OCI-LY7 (cell line): ENCODE measurements around the gene NIT2. TPM values are rescaled to one million over a fixed set of nuclear protein-coding genes. Genes with fewer than 3 reads are reported as not detected.
A peak's percentile ranks its signal among the peaks of the same experiment; 100 is the strongest.

Experiments used
- BruUV-seq: library from RNA; stranded (reverse); fragments of 400-500 nt; replicated peaks from 2 replicates; lab custom pipeline; 2021; lab: Mats Ljungman, UMichigan
- CTCF ChIA-PET: fragments of 300-600 bp; sonication (Branson Sonifier 250); formaldehyde crosslinking; loops from one replicate; lab custom pipeline; 2022; ENCODE audit warnings: antibody characterized with exemption; ENCODE audit not compliant: unreplicated experiment; lab: Charles Lee
- POLR2A ChIA-PET: fragments of 300-600 bp; sonication (Branson Sonifier 250); formaldehyde crosslinking; loops from one replicate; lab custom pipeline; 2022; ENCODE audit warnings: antibody characterized with exemption; lab: Charles Lee
- DNase-seq: peaks from one replicate; pipeline ENCODE4 v3.0.0-alpha.2; 2015; ENCODE audit warnings: low spot score
- H2AFZ ChIP-seq: fragments of 200-600 bp; sonication (generic), shearing (Covaris generic); 2 replicates; pipeline ENCODE4 v1.6.1; 2014; ENCODE audit warnings: mild to moderate bottlenecking, antibody characterized with exemption, low read length, moderate library complexity
- H3K27ac ChIP-seq: fragments of 200-600 bp; sonication (generic); 2 replicates; pipeline ENCODE4 v1.5.1; 2014; ENCODE audit warnings: mixed run types, low read depth, mild to moderate bottlenecking, moderate library complexity, low read length, inconsistent platforms; ENCODE audit not compliant: poor library complexity, severe bottlenecking
- H3K36me3 ChIP-seq: fragments of 200-600 bp; sonication (generic); 2 replicates; pipeline ENCODE4 v1.6.1; 2014; ENCODE audit warnings: mild to moderate bottlenecking, antibody characterized with exemption, low read length, moderate library complexity, mixed read lengths; ENCODE audit not compliant: insufficient read depth
- H3K4me1 ChIP-seq: fragments of 200-600 bp; sonication (generic); 2 replicates; pipeline ENCODE4 v1.5.1; 2014; ENCODE audit warnings: mild to moderate bottlenecking, low read length; ENCODE audit not compliant: insufficient read depth, poor library complexity, severe bottlenecking
- H3K4me2 ChIP-seq: fragments of 200-600 bp; sonication (generic); 2 replicates; pipeline ENCODE4 v1.6.1; 2014; ENCODE audit warnings: mild to moderate bottlenecking, low read length
- H3K4me3 ChIP-seq: fragments of 200-600 bp; sonication (generic); 2 replicates; pipeline ENCODE4 v1.5.1; 2014; ENCODE audit warnings: mild to moderate bottlenecking, low read depth, low read length; ENCODE audit not compliant: poor library complexity, severe bottlenecking
- H3K79me2 ChIP-seq: fragments of 200-600 bp; sonication (generic); 2 replicates; pipeline ENCODE4 v1.6.1; 2016; ENCODE audit warnings: low read depth, mild to moderate bottlenecking, low read length, moderate library complexity, mixed read lengths; ENCODE audit not compliant: insufficient read depth
- H3K9me2 ChIP-seq: fragments of 200-600 bp; sonication (generic); 2 replicates; pipeline ENCODE4 v1.6.1; 2016; ENCODE audit warnings: mild to moderate bottlenecking, low read length, mixed read lengths; ENCODE audit not compliant: insufficient read depth
- H3K9me3 ChIP-seq: fragments of 200-600 bp; sonication (generic); 2 replicates; pipeline ENCODE4 v1.6.1; 2014; ENCODE audit warnings: mild to moderate bottlenecking, mixed run types, low read length, mixed read lengths
- H4K20me1 ChIP-seq: fragments of 200-600 bp; sonication (generic); 2 replicates; pipeline ENCODE4 v1.6.1; 2014; ENCODE audit warnings: mild to moderate bottlenecking, antibody characterized with exemption, low read length, moderate library complexity, mixed read lengths; ENCODE audit not compliant: insufficient read depth
- CTCF ChIP-seq: fragments of 200-600 bp; sonication (generic); conservative IDR thresholded peaks from 2 replicates; pipeline ENCODE4 v1.5.1; 2014; ENCODE audit warnings: mild to moderate bottlenecking, antibody characterized with exemption, low read length, moderate library complexity, mixed read lengths
- EZH2phosphoT487 ChIP-seq: fragments of 200-600 bp; sonication (generic); IDR thresholded peaks from 2 replicates; pipeline ENCODE4 v1.6.1; 2018; ENCODE audit warnings: low read depth, borderline replicate concordance, mild to moderate bottlenecking, mixed run types, antibody characterized with exemption, low read length, moderate library complexity, mixed read lengths
- intact Hi-C: fragments of 100-400 bp; cut with micrococcal nuclease; formaldehyde crosslinking; loops from one replicate; pipeline ENCODE4 v1.10.0; 2022; ENCODE audit not compliant: unreplicated experiment
- total RNA-seq, 2 experiments: library from RNA; depleted of rRNA in 1 of 2; stranded (reverse); fragments of >200 nt in 1 of 2; shearing (Covaris generic) in 1 of 2; gene quantifications; 2 replicates each; pipeline ENCODE4 v1.2.3, GENCODE V29; 2014 to 2022

Gene NIT2
- total RNA-seq, 2 experiments from 2014 or later, result 34.6 to 42.1 TPM

GRCh38 chr3:100311011-100311410 lies 23.5 kb upstream of the NIT2 start:
- intact Hi-C loops, result no loop called here
- no peak overlapping the region for H3K4me2 ChIP-seq
- no peaks in the 10 kb centered on the region for H3K36me3 ChIP-seq
- ChIA-PET POLR2A (no interaction called here), CTCF (no interaction called here)
- no peaks in the 10 kb centered on the region for H3K4me1 ChIP-seq
- no peak overlapping the region for H3K27ac ChIP-seq
- no peak overlapping the region for H2AFZ ChIP-seq
- no TSS peak for BruUV-seq
- H4K20me1 ChIP-seq, result no peaks in the 10 kb centered on the region
- H3K9me2 ChIP-seq, result no peaks in the 10 kb centered on the region
- no peaks in the 10 kb centered on the region for H3K9me3 ChIP-seq
- DNase-seq, result no peak
- H3K79me2 ChIP-seq, result no peaks in the 10 kb centered on the region
- no peak for TF ChIP-seq EZH2phosphoT487
- TF ChIP-seq CTCF, result no peak
- no peak overlapping the region for H3K4me3 ChIP-seq

- no peak overlapping the region for H3K4me2 ChIP-seq
- no peaks in the 10 kb centered on the region for H4K20me1 ChIP-seq
- H3K9me3 ChIP-seq, result no peaks in the 10 kb centered on the region
- H3K4me3 ChIP-seq, result no peak overlapping the region
- no peak overlapping the region for H2AFZ ChIP-seq
- CTCF ChIA-PET, result no interaction called here
- intact Hi-C loops, result loop anchor here (1.0 kb wide), 1 partner anchor 274 kb away; no protein-coding TSS in a partner anchor
- DNase-seq, result peak; percentile 64
- H3K27ac ChIP-seq, result no peak overlapping the region
- peaks cover 5% of the 10 kb centered on the region; the same call in 1 of the 2 replicates for H3K36me3 ChIP-seq
- no peak for TF ChIP-seq EZH2phosphoT487
- peak; percentile 83 for TF ChIP-seq CTCF
- POLR2A ChIA-PET, result interaction anchor here (0.6 to 1.0 kb wide), 5 partner anchors 10 to 272 kb away, joined by 3 to 4 read pairs (median 3); no protein-coding TSS in a partner anchor
- H3K4me1 ChIP-seq, result no peaks in the 10 kb centered on the region
- BruUV-seq, result no TSS peak
- H3K79me2 ChIP-seq, result no peaks in the 10 kb centered on the region
- H3K9me2 ChIP-seq, result no peaks in the 10 kb centered on the region
Observed at GRCh38 chr3:100316641-100317069, 17.9 kb upstream of the NIT2 start.

GRCh38 chr3:100317912-100318311 lies 16.6 kb upstream of the NIT2 start:
- H3K4me3 ChIP-seq, result no peak overlapping the region
- H3K9me2 ChIP-seq, result no peaks in the 10 kb centered on the region
- DNase-seq, result no peak
- H3K27ac ChIP-seq, result no peak overlapping the region
- no peak overlapping the region for H3K4me2 ChIP-seq
- ChIA-PET CTCF (no interaction called here), POLR2A (interaction anchor here (1.0 kb wide), 1 partner anchor 70 kb away, joined by 3 read pairs; no protein-coding TSS in a partner anchor)
- H3K79me2 ChIP-seq, result no peaks in the 10 kb centered on the region
- H3K4me1 ChIP-seq, result no peaks in the 10 kb centered on the region
- no peaks in the 10 kb centered on the region for H4K20me1 ChIP-seq
- intact Hi-C loops, result no loop called here
- BruUV-seq, result no TSS peak
- TF ChIP-seq EZH2phosphoT487, result no peak
- TF ChIP-seq CTCF, result no peak
- no peaks in the 10 kb centered on the region for H3K9me3 ChIP-seq
- H3K36me3 ChIP-seq, result peaks cover 8% of the 10 kb centered on the region; the same call in 1 of the 2 replicates
- H2AFZ ChIP-seq, result no peak overlapping the region
